ENCODE measurements around the gene PTPA. TPM values are rescaled to one million over a fixed set of nuclear protein-coding genes. Genes with fewer than 3 reads are reported as not detected.
A peak's percentile ranks its signal among the peaks of the same experiment; 100 is the strongest.

Gene PTPA
- polyA plus RNA-seq, 3 donors, result 11.7 to 38.5 (median 12.4) TPM

DNA sequence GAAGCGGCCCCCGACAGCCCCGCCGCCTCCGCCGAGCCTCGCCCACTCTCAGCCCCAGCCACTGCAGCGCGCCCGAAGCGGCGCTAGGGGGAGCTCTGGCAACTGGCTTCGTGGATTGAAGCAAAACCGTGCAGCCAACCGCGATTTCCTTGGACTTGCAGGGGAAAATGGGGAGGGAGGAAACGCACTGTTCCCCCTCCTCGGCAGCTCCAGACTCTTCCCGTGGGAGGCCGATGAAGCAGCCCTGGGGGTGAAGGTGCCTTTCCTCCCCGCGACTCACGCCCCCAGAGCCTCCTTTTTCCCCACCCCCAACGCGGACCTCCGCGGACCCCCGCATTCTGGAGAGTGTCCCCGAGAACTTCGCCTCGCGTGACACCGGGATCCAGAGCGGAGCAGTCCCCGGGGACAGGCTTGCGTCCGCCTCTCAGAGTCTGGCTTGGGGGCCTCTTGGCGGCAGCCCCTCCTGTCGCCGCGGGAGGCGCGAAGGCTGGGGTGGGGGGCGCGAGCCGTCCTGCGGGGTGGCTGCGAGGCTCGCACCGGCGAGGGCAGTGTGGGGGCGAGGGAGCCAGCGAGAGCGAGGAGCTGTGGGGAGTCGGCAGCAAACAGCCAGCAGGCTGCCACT, 63.0 kb downstream of the PTPA start:
- 0% methylated on average over 38 of the region's 55 CpGs for WGBS (ENCODE audit: insufficient coverage)
- H3K36me3 Mint-ChIP-seq, result no peaks in the 10 kb centered on the region
- H3K27ac Mint-ChIP-seq, result peak overlapping the region in 5 of 7 donors; percentile 55 to 83 (median 77)
- peaks cover 35 to 49% of the 10 kb centered on the region in 2 donors for H3K4me1 ChIP-seq (ENCODE audit: control insufficient read depth in 1 of 2, insufficient read depth in 2 of 2, low read length in 2 of 2)
- H3K79me2 ChIP-seq (ENCODE audit: insufficient read depth, low read length), result peaks cover 14% of the 10 kb centered on the region
- peak overlapping the region; percentile 91 to 94 for H3K4me3 Mint-ChIP-seq
- H3K27me3 Mint-ChIP-seq (ENCODE audit: low read depth in 3 of 3), result peaks cover 9 to 21% (median 13%) of the 10 kb centered on the region in 3 donors
- peak overlapping the region; percentile 70 to 98 (median 82) for H3K4me3 ChIP-seq (replicated peaks in 1 of 3; ENCODE audit: low read depth in 2 of 3, low read length in 3 of 3)
- peaks cover 17% of the 10 kb centered on the region for H4K20me1 ChIP-seq (ENCODE audit: insufficient read depth, low read length)
- H3K36me3 ChIP-seq (replicated peaks in 1 of 2; ENCODE audit: control insufficient read depth in 1 of 2, insufficient read depth in 2 of 2, low read length in 2 of 2), result no peaks in the 10 kb centered on the region
- DNase-seq, result peak; percentile 72 to 80 (median 77)
- H3K9ac ChIP-seq (ENCODE audit: insufficient read depth, low read length, poor library complexity, severe bottlenecking), result peak overlapping the region; percentile 73
- H3K27me3 ChIP-seq (ENCODE audit: control insufficient read depth in 2 of 2, insufficient read depth in 2 of 2, low read length in 2 of 2), result peaks cover 0 to 12% of the 10 kb centered on the region in 2 donors
- peaks cover 0 to 1% (median 0%) of the 10 kb centered on the region in 7 donors for H3K9me3 Mint-ChIP-seq
- H3K9me3 ChIP-seq (replicated peaks in 1 of 2; ENCODE audit: control insufficient read depth in 1 of 2, insufficient read depth in 1 of 2, low read length in 2 of 2), result no peaks in the 10 kb centered on the region
- peak overlapping the region; percentile 86 for H2AFZ ChIP-seq (ENCODE audit: insufficient read depth, low read depth, low read length, poor library complexity, severe bottlenecking)
- intact Hi-C loops (cut with micrococcal nuclease), result loop anchor here (2.0 to 10.0 kb wide), 2 partner anchors 31 to 151 kb away; no protein-coding TSS in a partner anchor
- H3K4me2 ChIP-seq (replicated peaks; ENCODE audit: extremely low read depth, low read length, poor library complexity, severe bottlenecking), result peak overlapping the region; percentile 98
- peak overlapping the region; percentile 61 to 88 for H3K27ac ChIP-seq (ENCODE audit: low read depth in 1 of 2, low read length in 2 of 2)
- TF ChIP-seq, protein P1, sequence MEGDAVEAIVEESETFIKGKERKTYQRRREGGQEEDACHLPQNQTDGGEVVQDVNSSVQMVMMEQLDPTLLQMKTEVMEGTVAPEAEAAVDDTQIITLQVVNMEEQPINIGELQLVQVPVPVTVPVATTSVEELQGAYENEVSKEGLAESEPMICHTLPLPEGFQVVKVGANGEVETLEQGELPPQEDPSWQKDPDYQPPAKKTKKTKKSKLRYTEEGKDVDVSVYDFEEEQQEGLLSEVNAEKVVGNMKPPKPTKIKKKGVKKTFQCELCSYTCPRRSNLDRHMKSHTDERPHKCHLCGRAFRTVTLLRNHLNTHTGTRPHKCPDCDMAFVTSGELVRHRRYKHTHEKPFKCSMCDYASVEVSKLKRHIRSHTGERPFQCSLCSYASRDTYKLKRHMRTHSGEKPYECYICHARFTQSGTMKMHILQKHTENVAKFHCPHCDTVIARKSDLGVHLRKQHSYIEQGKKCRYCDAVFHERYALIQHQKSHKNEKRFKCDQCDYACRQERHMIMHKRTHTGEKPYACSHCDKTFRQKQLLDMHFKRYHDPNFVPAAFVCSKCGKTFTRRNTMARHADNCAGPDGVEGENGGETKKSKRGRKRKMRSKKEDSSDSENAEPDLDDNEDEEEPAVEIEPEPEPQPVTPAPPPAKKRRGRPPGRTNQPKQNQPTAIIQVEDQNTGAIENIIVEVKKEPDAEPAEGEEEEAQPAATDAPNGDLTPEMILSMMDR (IDR thresholded peaks at IDR 0.05), result peak; percentile 96
- H3K4me1 Mint-ChIP-seq, result peaks cover 26% of the 10 kb centered on the region

DNA sequence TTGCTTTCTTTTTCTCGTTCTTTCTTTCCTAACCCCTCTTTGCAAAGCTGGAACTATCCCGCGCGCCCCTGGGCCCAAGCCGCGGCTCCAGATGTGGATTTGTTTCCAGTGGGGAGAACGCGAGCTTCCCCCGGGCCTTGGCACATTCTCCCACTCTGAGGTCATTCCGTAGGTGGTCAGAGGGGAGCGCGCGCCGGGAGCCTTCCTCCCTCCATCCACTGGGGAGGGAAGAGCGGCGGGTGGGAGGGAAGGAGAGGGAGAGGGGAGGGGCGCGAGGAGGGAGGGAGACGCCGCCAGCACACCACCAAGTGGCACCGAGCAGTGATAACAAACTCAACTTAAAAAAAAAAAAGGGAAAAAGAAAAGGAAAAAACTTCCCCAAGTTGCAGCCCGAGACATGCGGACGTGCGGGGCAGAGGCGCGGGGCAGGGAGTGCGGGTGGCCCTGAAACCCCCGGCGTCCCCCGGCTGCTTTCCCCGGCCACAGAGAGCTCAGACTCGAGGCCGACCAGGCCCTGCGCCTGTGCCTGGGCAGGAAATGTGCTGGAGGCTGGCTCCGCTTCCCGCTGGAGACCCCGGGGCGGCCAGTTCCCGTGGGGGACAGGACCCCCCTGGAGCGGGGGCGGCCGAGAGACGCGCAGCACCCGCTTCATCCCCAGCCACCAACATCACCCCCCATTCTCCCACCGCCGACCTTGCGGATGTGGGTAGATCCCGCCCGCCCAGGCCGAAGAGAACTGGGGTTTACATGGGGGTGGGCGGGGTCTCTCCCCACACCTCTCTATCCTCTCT, 63.7 kb downstream of the PTPA start:
- Histone ChIP-seq H3K79me2 (ENCODE audit: insufficient read depth, low read length) (peaks cover 14% of the 10 kb centered on the region), H3K27ac (ENCODE audit: low read depth in 1 of 2, low read length in 2 of 2) (peak overlapping the region; percentile 61 to 88), H2AFZ (ENCODE audit: insufficient read depth, low read depth, low read length, poor library complexity, severe bottlenecking) (peak overlapping the region; percentile 86), H3K36me3 (replicated peaks in 1 of 2; ENCODE audit: control insufficient read depth in 1 of 2, insufficient read depth in 2 of 2, low read length in 2 of 2) (no peaks in the 10 kb centered on the region), H3K4me3 (replicated peaks in 1 of 3; ENCODE audit: low read depth in 2 of 3, low read length in 3 of 3) (peak overlapping the region; percentile 70 to 98 (median 82)), H3K9me3 (replicated peaks in 1 of 2; ENCODE audit: control insufficient read depth in 1 of 2, insufficient read depth in 1 of 2, low read length in 2 of 2) (no peaks in the 10 kb centered on the region), H4K20me1 (ENCODE audit: insufficient read depth, low read length) (peaks cover 17% of the 10 kb centered on the region), H3K4me1 (ENCODE audit: control insufficient read depth in 1 of 2, insufficient read depth in 2 of 2, low read length in 2 of 2) (peaks cover 35 to 47% of the 10 kb centered on the region in 2 donors), H3K27me3 (ENCODE audit: control insufficient read depth in 2 of 2, insufficient read depth in 2 of 2, low read length in 2 of 2) (peaks cover 0 to 12% of the 10 kb centered on the region in 2 donors), H3K4me2 (replicated peaks; ENCODE audit: extremely low read depth, low read length, poor library complexity, severe bottlenecking) (peak overlapping the region; percentile 98), H3K9ac (ENCODE audit: insufficient read depth, low read length, poor library complexity, severe bottlenecking) (peak overlapping the region; percentile 73)
- H3K9me3 Mint-ChIP-seq, result peaks cover 0 to 1% (median 0%) of the 10 kb centered on the region in 7 donors
- no peaks in the 10 kb centered on the region for H3K36me3 Mint-ChIP-seq
- H3K4me1 Mint-ChIP-seq, result peaks cover 26% of the 10 kb centered on the region
- intact Hi-C loops (cut with micrococcal nuclease), result loop anchor here (2.0 to 10.0 kb wide), 6 partner anchors 32 to 452 kb away; partner anchors contain the start of gene NTMT1 (in 1 of the 2)
- H3K27ac Mint-ChIP-seq, result peak overlapping the region; percentile 82 to 93 (median 92)
- DNase-seq, result peak in 1 of 3 donors; percentile 41
- H3K27me3 Mint-ChIP-seq (ENCODE audit: low read depth in 3 of 3), result peaks cover 9 to 22% (median 15%) of the 10 kb centered on the region in 3 donors
- peak overlapping the region; percentile 92 to 94 for H3K4me3 Mint-ChIP-seq
- TF ChIP-seq, protein P1 (IDR thresholded peaks at IDR 0.05), result no peak
- under 1% methylated on average over 19 of the region's 53 CpGs for WGBS (ENCODE audit: insufficient coverage)

Data from CD14-positive monocyte (primary cell).